Measurements from ENCODE around the gene IL13RA2.

IL13RA2 gene

GRCh38 chrX:115017455-115017854 lies at the start of gene IL13RA2:
Gene IL13RA2, minus strand, starts transcription at chrX:115017616. Its CDS starts 347 bp downstream, at chrX:115017269.
- no peak for DNase-seq (ENCODE audit: low read depth in 2 of 2)

GRCh38 chrX:115065304-115065703 lies 47.9 kb upstream of the IL13RA2 start:
- DNase-seq (ENCODE audit: low read depth in 2 of 2): no peak

- no peak for DNase-seq (ENCODE audit: low read depth in 2 of 2)
These were observed 42.6 kb upstream of the IL13RA2 start for GRCh38 chrX:115060013-115060412.

- no peak for DNase-seq (ENCODE audit: low read depth in 2 of 2)
These were observed 40.9 kb upstream of the IL13RA2 start for GRCh38 chrX:115058276-115058675.

DNA sequence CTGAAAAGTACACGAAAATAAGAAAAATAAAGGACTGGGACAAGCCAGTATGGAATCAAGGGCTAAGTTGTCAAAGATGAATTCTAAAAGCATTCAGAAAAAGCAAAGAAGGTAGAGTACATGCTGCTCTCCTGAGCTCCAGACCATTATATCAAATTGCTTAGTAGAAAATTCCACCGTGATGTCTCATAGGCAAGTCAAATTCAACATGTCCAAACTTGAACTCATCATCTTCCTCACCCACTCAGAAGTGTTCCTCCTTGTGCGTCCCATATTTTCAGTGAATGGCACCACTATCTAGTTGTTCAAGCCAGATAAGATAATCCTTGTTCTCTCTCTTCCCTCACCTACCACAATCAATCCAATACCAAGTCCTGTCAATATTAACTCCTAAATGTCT lies 37.5 kb upstream of the IL13RA2 start:
- no peak for DNase-seq (ENCODE audit: low read depth in 2 of 2)

GRCh38 chrX:115053223-115053622 lies 35.8 kb upstream of the IL13RA2 start:
- DNase-seq (ENCODE audit: low read depth in 2 of 2): no peak

- DNase-seq (ENCODE audit: low read depth in 2 of 2): no peak
These were observed 30.3 kb upstream of the IL13RA2 start for GRCh38 chrX:115047715-115048114.

DNA sequence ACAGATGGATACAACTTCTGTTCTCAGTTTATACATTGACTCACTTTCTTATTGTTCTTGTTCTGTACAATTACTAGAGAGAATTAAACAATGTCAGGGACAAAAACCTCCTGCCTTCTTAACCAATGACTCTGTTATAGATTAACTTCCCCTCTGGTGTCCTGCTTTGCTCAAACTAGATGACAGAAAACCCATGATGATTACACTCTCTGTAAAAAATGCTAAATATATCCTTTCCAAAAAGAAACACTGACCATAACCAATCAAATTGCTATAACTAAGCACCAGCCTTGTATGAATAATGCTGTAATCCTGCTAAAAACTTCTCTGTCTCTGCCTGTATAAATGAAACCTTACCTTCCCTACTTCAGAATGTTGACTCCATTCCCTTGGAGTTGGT lies 29.8 kb upstream of the IL13RA2 start:
- DNase-seq (ENCODE audit: low read depth in 2 of 2): no peak

GRCh38 chrX:115040417-115040816 lies 23.0 kb upstream of the IL13RA2 start:
- no peak for DNase-seq (ENCODE audit: low read depth in 2 of 2)

DNA sequence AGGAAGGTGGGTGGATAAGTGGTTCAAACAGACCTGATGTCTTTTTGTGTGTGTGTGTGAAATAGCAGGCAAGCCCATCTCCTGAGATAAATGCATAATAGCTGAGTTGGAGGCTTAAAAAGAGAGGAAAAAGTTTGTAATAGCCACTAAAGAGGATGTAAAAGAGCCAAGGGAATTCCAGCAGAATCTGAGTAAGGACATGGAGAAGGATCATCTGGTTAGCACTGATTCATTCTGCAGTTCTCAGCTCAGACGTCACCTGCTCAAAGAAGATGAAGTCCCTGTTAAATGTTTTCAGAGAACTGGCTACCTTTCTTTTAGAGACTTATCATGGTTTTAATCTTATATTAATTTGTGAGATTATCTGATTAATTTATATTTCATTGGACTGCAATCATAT lies 21.0 kb upstream of the IL13RA2 start:
- DNase-seq (ENCODE audit: low read depth in 2 of 2): no peak

DNA sequence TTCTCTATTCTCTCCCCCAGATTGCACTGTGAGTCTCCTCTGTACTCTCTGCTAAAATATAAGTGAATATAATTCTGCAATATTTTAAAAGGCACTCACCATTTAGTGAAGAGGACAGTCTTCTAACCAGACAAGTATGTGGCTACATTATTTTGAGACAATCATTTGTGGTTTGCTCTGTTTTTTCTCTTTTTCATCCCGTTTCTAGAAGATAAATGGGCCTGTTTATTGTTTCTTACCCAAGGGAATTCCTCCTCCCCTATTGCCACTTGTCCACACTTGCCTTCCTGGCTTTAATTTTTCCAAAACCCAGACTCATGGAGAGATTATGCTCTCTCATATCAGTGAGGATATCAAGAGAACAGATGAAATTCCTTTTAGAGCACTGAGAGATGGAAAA lies 18.6 kb upstream of the IL13RA2 start:
- no peak for DNase-seq (ENCODE audit: low read depth in 2 of 2)

DNA sequence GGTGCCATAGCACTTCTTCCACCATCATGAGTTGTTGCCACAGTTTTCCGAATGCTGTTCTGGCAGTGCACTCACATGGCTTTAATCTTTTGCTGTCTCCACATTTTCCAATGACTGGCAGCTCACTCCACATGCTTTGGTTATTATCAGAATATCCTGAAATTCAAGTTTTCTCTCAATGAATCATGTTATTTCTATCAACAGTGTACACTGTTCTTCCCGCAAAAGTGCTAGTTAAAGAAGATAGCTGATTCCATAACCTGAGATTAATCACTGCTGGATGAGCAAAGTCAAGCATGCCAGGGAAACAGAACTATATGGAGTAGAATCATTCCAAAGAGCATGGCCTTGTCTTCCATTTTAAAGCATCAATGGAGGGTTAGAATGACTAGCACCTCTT lies 14.6 kb upstream of the IL13RA2 start:
- no peak for DNase-seq (ENCODE audit: low read depth in 2 of 2)

DNA sequence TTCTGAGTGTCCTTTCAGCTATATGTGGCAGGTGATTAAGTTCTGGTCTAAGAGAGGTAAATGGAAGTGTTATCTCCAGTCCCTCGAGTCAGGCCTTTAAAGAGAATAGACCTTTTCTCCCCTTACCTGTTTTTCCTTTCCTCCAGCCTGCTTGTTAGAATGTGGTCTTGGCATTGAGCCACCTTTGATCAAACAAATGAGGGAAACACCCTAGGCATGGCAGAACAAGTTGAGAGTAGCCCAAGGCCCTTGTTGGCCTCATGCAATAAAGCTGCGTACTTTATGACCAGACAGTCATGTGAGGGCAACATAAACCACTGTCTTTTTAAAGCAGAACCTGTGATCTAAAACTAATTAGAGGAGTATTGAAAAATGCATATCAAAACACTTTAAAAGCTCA lies 13.2 kb upstream of the IL13RA2 start:
- no peak for DNase-seq (ENCODE audit: low read depth in 2 of 2)

DNA sequence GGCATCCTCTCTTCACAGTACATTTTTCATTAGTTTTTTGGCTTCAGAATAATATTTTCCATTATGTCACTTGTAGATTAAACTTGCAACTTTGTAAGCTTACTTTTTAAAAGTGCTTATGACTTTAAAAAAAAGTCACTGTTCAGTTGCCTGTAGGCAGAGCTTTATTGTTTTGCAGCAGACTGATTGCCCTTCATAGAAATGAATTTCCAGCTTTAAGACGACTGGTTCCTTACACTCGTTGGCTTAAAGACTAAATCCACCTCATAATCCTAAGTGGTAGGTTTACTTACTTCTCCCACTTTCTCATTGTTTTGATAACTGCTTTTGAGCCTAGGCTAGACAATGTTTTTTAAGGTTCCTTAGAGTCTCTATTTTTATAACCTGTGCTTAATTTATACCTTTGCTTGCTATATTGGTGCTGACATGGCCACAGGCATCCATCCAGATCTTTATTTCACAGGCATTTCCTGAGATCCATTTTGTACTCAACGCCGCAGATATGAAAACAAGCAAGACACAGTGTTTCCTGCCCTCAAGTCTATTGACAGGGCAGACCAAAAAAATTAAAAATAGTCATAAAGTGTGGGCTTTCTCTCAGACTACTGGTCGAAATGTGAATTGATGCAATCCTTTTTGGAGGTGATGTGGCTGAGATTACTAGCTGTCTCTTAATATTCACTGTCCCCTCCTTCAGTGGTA lies 12.6 kb upstream of the IL13RA2 start:
- no peak for DNase-seq (ENCODE audit: low read depth in 2 of 2)

- DNase-seq (ENCODE audit: low read depth in 2 of 2): no peak
These were observed 12.0 kb upstream of the IL13RA2 start for GRCh38 chrX:115029440-115029839.

GRCh38 chrX:115023811-115024210 lies 6.4 kb upstream of the IL13RA2 start:
- DNase-seq (ENCODE audit: low read depth in 2 of 2): no peak

DNA sequence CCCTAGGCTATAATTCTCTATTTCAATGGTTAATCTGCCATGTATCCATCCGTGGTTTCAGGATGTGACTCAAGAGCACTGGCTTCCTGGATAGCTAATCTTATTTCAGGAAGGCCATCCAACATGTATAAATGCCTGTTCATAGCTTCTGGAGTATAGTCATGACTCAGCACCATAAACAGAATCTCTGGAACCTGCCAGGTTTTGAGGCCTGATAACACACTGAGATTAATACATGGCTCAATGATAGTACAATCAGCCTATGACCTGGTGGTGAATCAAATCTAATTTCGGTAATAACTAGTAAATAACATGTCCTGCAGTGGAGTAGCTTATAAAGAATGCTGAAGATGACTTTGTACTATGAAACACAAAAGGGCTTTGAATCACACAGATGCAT lies 5.7 kb upstream of the IL13RA2 start:
- no peak for DNase-seq (ENCODE audit: low read depth in 2 of 2)

DNA sequence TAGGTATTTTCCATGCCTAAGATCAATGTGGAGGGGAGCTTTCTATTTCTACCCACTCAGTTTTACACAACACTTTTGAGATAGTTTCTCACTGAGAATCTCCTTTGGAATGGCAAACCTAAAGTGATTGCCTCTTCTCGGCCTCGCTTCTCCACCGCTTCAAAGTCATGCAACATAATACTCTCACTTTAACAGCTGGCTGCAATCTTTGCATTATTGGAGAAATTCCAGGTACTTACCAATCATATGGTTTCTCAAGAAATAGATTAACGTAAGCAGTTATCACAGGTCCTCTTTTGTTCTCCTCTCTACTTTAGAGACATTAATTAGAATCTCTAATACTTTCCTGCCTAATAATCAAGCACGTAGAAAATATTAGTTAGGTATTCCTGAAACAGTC lies 3.7 kb upstream of the IL13RA2 start:
- DNase-seq (ENCODE audit: low read depth in 2 of 2): no peak

DNA sequence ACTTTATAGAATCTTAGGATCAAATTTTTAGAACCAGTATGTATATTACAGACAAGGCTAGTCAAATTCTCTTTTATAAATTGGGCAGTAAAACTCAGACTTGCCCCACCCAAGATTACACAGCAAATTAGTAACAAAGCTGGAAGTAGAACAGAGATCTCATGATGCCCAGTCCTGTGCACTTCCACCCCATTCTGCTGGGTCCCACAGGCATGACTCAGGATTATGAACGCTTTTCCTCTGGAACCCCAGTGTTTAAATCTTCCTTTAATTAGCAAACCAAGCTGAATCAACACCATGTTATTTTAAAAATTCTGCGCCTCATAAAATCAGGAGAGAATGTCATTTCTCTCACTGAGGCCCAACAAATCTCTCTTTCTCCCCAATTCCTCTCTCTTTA lies 1.5 kb upstream of the IL13RA2 start:
- no peak for DNase-seq (ENCODE audit: low read depth in 2 of 2)

DNA sequence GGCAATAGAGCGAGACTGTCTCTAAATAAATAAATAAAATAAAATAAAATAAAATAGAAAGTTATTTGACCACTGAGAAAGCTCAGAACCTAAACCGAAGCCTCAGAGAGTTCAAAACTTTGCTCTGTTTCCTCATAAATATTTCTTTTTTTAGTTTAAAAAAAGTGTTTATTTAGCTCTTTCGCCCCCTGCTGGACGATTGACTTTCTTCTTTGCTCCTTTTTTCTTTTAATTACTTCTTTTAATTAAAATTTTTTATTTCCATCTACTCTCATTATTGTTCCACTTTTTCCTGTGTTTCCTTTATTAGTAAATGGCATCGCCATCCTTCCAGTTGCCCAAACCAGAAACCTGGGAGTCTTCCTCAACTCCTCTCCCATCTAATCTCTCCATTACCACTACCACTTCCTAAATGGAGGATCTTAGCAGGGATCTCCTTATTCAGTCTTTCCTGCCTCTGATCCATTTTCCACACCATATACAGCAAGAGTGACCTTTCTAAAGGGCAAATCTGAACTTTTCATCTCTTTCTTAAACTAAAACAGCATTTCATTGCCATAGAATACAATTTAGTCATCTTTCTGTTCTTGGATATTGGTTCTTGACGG lies 728 bp upstream of the IL13RA2 start:
- no peak for DNase-seq (ENCODE audit: low read depth in 2 of 2)

DNA sequence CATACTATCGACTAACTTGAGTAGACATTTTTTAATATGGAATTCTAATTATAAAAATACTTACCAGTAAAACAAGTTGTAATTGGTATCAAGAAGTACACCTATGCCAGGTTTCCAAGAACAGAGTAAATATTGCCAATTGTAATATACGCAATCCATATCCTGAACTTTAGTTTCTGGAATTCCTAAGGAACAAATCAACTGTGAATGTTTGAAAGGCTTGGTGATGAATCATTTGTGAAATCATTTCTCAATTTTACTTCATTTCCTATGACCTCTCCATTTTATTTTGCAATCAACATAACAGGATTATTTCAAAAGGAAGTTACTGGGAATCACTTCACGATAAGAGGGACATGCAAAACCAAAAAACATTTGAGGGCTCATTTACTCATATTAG lies 3.7 kb downstream of the IL13RA2 start:
- DNase-seq (ENCODE audit: low read depth in 2 of 2): no peak

DNA sequence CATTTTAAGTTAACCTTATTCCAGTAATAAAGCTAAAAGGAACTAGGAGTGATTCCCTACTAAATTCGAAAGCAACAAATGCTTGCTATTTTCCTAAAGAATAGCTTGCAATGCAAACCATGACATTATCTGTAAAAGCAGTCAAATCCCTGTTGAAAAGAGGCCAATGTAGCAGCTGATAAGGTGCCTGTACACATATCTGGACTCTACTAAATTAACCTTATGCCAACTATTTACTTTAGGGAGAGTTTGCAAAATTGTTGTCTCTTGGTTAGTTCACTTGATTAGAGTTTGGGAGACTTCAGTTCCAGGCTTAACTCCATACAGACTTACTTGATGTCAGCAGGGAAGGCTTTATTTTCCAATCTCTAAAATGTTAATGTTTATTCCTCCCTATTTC lies 6.0 kb downstream of the IL13RA2 start:
- no peak for DNase-seq (ENCODE audit: low read depth in 2 of 2)

DNA sequence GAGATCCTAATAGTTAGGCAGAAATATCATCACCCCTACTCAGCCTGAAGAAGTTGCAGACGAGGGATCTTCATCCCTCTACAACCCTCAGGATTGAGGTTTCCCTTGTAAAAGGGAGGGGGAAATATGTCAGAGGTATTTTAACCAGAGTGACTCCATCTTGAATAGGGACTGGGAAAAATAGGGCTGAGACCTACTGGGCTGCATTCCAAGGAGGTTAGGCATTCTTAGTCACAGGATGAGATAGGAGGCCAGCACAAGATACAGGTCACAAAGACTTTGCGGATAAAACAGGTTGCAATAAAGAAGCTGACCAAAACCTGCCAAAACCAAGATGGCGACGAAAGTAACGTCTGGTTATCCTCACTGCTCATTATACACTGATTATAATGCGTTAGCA lies 17.5 kb downstream of the IL13RA2 start:
- no peak for DNase-seq (ENCODE audit: low read depth in 2 of 2)

- no peak for DNase-seq (ENCODE audit: low read depth in 2 of 2)
These were observed 19.6 kb downstream of the IL13RA2 start for GRCh38 chrX:114997779-114998178.
